NCI-H187 treated with DMSO at 0.1 percent for 48 hours (cell line): ENCODE data around the gene HECTD1.
"Not testable (repeated sequence)": the region's sequence is repeated elsewhere in the genome, so short reads cannot be mapped to it uniquely, and the experiment has no call there.

Source experiments
- DNase-seq: peaks from one replicate; lab custom pipeline; 2025; lab: John Stamatoyannopoulos, UW

HECTD1 gene

DNA sequence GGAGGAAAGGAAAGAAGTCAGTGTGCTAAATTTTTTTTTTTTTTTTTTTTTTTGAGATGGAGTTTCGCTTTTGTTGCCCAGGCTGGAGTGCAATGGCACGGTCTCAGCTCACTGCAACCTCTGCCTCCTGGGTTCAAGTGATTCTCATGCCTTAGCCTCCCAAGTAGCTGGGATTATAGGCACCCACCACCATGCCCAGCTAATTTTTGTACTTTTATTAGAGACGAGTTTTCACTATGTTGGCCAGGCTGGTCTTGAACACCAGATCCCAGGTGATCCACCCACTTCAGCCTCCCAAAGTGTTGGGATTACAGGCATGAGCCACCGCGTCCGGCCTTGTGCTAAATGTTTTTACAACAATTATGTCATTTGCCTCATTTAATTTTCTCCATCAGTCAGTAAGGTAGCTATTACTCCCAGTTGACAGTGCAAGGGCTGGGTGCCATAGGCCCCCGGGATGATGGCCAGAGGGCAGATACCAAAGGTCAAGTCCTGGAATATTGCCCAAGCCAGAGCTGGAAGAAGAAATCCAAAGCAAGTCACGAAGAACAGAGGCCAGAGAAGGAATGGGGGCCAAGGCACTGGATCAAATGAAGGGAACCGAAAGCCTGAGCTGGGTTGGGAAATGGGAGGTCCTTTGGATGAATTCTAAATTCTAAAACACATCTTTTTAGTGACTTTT lies 154.5 kb downstream of the HECTD1 start:
- not testable (repeated sequence) for DNase-seq

DNA sequence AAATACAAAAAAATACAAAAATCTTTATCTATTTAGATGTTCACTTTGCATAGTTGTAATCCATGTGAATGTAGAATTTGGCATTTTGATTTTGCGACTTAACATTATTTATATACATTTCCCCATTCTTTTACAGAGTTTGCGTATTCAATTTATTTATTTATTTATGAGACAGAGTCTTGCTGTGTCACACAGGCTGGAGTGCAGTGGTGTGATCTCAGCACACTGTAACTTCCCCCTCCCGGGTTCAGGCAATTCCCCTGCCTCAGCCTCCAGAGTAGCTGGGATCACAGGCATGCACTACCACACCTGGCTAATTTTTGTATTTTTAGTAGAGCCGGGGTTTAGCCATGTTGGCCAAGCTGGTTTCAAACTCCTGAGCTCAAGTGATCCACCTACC lies 156.1 kb downstream of the HECTD1 start:
- DNase-seq, result no peak

DNA sequence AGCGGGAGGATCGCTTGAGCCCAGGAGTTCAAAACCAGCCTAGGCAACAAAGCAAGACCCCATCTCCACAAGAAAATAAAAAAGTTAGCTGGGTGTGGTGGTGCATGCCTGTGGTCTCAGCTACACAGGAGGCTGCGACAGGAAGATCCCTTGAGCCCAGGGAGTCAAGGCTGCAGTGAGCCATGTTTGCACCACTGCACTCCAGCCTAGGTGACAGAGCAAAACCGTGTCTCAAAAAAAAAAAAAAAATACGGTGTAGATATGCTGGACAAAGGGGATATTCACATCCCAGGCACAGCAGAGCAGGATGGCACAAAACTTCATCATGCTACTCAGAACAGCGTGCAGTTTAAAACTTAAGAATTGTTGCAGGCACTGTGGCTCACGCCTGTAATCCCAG lies 156.6 kb downstream of the HECTD1 start:
- no peak for DNase-seq
